Neural progenitor cell (in vitro differentiated cells): ENCODE measurements around the gene PER3.

Experiments
- EZH2 ChIP-seq: fragments of 200-600 bp; sonication (generic); IDR thresholded peaks from 2 replicates; pipeline ENCODE4 v1.6.1; 2017; ENCODE audit warnings: antibody characterized with exemption, mild to moderate bottlenecking, moderate library complexity
- EZH2phosphoT487 ChIP-seq: fragments of 200-600 bp; sonication (generic); IDR thresholded peaks from 2 replicates; pipeline ENCODE4 v1.6.1; 2017; ENCODE audit warnings: antibody characterized with exemption
- TF ChIP-seq, protein P1 (sequence below): fragments of 200-600 bp; sonication (generic); IDR thresholded peaks from 2 replicates; pipeline ENCODE4 v1.5.1; 2017; ENCODE audit warnings: antibody characterized with exemption, mild to moderate bottlenecking

DNA sequence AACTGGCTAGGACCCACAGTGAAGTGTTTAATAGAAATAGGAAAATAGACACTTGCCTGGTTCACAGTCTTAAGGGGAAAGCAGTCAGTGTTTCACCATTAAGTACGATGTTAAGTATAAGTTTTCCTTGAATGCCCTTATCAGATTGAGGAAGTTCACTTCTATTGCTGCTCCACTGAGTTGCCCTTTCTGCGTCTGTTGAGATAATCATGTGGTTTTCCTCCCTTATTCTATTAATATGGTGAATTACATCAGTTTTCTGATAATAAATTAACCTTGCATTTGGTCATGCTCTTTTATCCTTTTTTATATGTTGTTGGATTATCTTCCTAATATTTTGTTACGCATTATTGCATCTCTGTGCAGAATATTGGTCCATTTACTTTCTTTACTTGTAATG lies 47.4 kb downstream of the PER3 start:
- TF ChIP-seq, protein P1, sequence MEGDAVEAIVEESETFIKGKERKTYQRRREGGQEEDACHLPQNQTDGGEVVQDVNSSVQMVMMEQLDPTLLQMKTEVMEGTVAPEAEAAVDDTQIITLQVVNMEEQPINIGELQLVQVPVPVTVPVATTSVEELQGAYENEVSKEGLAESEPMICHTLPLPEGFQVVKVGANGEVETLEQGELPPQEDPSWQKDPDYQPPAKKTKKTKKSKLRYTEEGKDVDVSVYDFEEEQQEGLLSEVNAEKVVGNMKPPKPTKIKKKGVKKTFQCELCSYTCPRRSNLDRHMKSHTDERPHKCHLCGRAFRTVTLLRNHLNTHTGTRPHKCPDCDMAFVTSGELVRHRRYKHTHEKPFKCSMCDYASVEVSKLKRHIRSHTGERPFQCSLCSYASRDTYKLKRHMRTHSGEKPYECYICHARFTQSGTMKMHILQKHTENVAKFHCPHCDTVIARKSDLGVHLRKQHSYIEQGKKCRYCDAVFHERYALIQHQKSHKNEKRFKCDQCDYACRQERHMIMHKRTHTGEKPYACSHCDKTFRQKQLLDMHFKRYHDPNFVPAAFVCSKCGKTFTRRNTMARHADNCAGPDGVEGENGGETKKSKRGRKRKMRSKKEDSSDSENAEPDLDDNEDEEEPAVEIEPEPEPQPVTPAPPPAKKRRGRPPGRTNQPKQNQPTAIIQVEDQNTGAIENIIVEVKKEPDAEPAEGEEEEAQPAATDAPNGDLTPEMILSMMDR, result no peak
- no peak for TF ChIP-seq EZH2
- no peak for TF ChIP-seq EZH2phosphoT487
